Upper lobe of right lung (tissue), 1 donor: Measurements from ENCODE around the gene TMEM151B. TPM values are rescaled to one million over a fixed set of nuclear protein-coding genes. Genes with fewer than 3 reads are reported as not detected.

ENCODE experiments used
- ATAC-seq: fragments of 200-7000 bp; cut with Tn5 transposase; one replicate; pipeline ENCODE4 v1.9.1; 2020; ENCODE audit warnings: mild to moderate bottlenecking, moderate library complexity
- DNase-seq: peaks from one replicate; pipeline ENCODE4 v3.0.0-alpha.2; 2020
- H3K27ac ChIP-seq: fragments of 200-600 bp; one replicate; pipeline ENCODE4 v1.8.0; 2022
- H3K27me3 ChIP-seq: fragments of 200-600 bp; one replicate; pipeline ENCODE4 v1.8.0; 2022; ENCODE audit warnings: mild to moderate bottlenecking
- H3K36me3 ChIP-seq: fragments of 200-600 bp; one replicate; pipeline ENCODE4 v1.8.0; 2022
- H3K4me1 ChIP-seq: fragments of 200-600 bp; one replicate; pipeline ENCODE4 v1.8.0; 2022
- H3K4me3 ChIP-seq: fragments of 200-600 bp; one replicate; pipeline ENCODE4 v1.8.0; 2022; ENCODE audit warnings: mild to moderate bottlenecking
- H3K9me3 ChIP-seq: fragments of 200-600 bp; one replicate; pipeline ENCODE4 v1.8.0; 2022
- CTCF ChIP-seq: fragments of 200-600 bp; IDR thresholded peaks from one replicate; pipeline ENCODE4 v1.8.0; 2022; ENCODE audit warnings: antibody characterized with exemption
- intact Hi-C: fragments of 100-400 bp; cut with DNase I; formaldehyde crosslinking; loops from one replicate; pipeline ENCODE4 v1.11.0; 2022
- total RNA-seq: library from RNA; stranded (reverse); fragmentation: NEBNext Ultra II Directional; extraction: Animal tissue kit (Norgen Biotek cat#: 25700); gene quantifications from one replicate; pipeline ENCODE4 v1.2.1, GENCODE V29; 2021
- donor health status: DM: no; HTN: yes; CAD: no; lungs with severe emphysema.

The TMEM151B gene
- total RNA-seq, 1 donor from 2014 or later, result not detected

GRCh38 chr6:44303842-44304241 is 33.6 kb downstream of the TMEM151B start:
- Histone ChIP-seq H3K27me3 (no peaks in the 10 kb centered on the region), H3K27ac (no peak overlapping the region), H3K4me3 (no peak overlapping the region), H3K36me3 (peaks cover 63% of the 10 kb centered on the region), H3K4me1 (no peaks in the 10 kb centered on the region), H3K9me3 (no peaks in the 10 kb centered on the region)
- intact Hi-C loops, result no loop called here
- TF ChIP-seq CTCF, result no peak
- DNase-seq, result no peak
- ATAC-seq, result no peak

- no peak overlapping the region for H3K27ac ChIP-seq
- DNase-seq (no peak), ATAC-seq (peak; percentile 67)
- no peaks in the 10 kb centered on the region for H3K9me3 ChIP-seq
- intact Hi-C loops, result no loop called here
- H3K4me3 ChIP-seq, result no peak overlapping the region
- H3K36me3 ChIP-seq, result peaks cover 70% of the 10 kb centered on the region
- H3K27me3 ChIP-seq, result no peaks in the 10 kb centered on the region
- TF ChIP-seq CTCF, result peak; percentile 73
- no peaks in the 10 kb centered on the region for H3K4me1 ChIP-seq
Observed at GRCh38 chr6:44304282-44305199, 34.3 kb downstream of the TMEM151B start.

GRCh38 chr6:44305200-44305725 is 35.0 kb downstream of the TMEM151B start:
- Histone ChIP-seq H3K4me1 (no peaks in the 10 kb centered on the region), H3K9me3 (no peaks in the 10 kb centered on the region), H3K36me3 (peaks cover 77% of the 10 kb centered on the region), H3K27me3 (no peaks in the 10 kb centered on the region), H3K4me3 (no peak overlapping the region), H3K27ac (no peak overlapping the region)
- TF ChIP-seq CTCF, result no peak
- intact Hi-C loops, result no loop called here
- ATAC-seq (no peak), DNase-seq (no peak)

GRCh38 chr6:44306710-44307109 is 36.5 kb downstream of the TMEM151B start:
- ATAC-seq, result no peak
- Histone ChIP-seq H3K27ac (no peak overlapping the region), H3K4me3 (no peak overlapping the region), H3K4me1 (no peaks in the 10 kb centered on the region), H3K27me3 (no peaks in the 10 kb centered on the region), H3K36me3 (peaks cover 86% of the 10 kb centered on the region), H3K9me3 (no peaks in the 10 kb centered on the region)
- DNase-seq, result no peak
- TF ChIP-seq CTCF, result no peak
- intact Hi-C loops, result no loop called here

- H3K27me3 ChIP-seq, result no peaks in the 10 kb centered on the region
- peaks cover 81% of the 10 kb centered on the region for H3K36me3 ChIP-seq
- no peak overlapping the region for H3K27ac ChIP-seq
- no peak for ATAC-seq
- no peak overlapping the region for H3K4me3 ChIP-seq
- DNase-seq, result no peak
- H3K9me3 ChIP-seq, result no peaks in the 10 kb centered on the region
- H3K4me1 ChIP-seq, result peaks cover 3% of the 10 kb centered on the region
- no peak for TF ChIP-seq CTCF
- intact Hi-C loops, result no loop called here
Observed at GRCh38 chr6:44307217-44307616, 37.0 kb downstream of the TMEM151B start.
